NB4 (cell line): ENCODE data around the gene PGA3.
"Not testable (repeated sequence)": the region's sequence is repeated elsewhere in the genome, so short reads cannot be mapped to it uniquely, and the experiment has no call there.

Source experiments
- DNase-seq: peaks from one replicate; pipeline ENCODE4 v3.0.0; 2010; ENCODE audit warnings: low read depth
- H3K4me3 ChIP-seq: one replicate; pipeline ENCODE4 v1.5.1; 2011; ENCODE audit warnings: mild to moderate bottlenecking, low read depth, low read length, moderate library complexity
- CTCF ChIP-seq: IDR thresholded peaks from one replicate; pipeline ENCODE4 v1.5.1; 2012; ENCODE audit warnings: low read depth, low read length
- MYC ChIP-seq: IDR thresholded peaks from 2 replicates; pipeline ENCODE4 v1.6.1; 2011; ENCODE audit warnings: low read depth, low read length
- POLR2A ChIP-seq: IDR thresholded peaks from 2 replicates; pipeline ENCODE4 v1.6.1; 2011; ENCODE audit warnings: mild to moderate bottlenecking; ENCODE audit not compliant: insufficient read length; ENCODE audit errors: extremely low read depth
- TF ChIP-seq, protein P1 (sequence below): IDR thresholded peaks from 2 replicates; pipeline ENCODE4 v1.6.1; 2011; ENCODE audit warnings: low read depth, low read length

The PGA3 gene

DNA sequence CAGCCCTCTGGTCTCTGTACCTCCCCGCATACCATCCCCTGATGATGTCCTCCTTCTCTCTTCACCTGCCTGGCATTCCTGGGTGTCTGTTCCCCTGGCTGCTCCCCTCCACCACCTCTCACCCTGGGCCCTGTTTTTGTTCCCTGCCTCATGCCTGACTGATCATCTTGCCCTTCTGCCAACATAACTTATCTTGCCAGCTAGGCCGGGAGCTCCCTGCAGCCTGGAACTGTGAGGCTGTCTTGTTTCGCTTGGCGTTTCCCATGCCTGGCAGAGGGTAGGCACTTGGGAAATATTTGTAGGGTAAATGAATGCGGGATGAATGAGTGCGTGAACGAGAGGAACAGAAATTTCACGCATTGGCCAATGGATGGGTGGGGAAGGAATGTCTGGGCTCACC, 45.9 kb downstream of the PGA3 start:
- not testable (repeated sequence) for H3K4me3 ChIP-seq, DNase-seq

GRCh38 chr11:61250796-61251765, 47.8 kb downstream of the PGA3 start:
- DNase-seq, H3K4me3 ChIP-seq: not testable (repeated sequence)

GRCh38 chr11:61252332-61252731, 49.0 kb downstream of the PGA3 start:
- DNase-seq, H3K4me3 ChIP-seq: not testable (repeated sequence)

DNA sequence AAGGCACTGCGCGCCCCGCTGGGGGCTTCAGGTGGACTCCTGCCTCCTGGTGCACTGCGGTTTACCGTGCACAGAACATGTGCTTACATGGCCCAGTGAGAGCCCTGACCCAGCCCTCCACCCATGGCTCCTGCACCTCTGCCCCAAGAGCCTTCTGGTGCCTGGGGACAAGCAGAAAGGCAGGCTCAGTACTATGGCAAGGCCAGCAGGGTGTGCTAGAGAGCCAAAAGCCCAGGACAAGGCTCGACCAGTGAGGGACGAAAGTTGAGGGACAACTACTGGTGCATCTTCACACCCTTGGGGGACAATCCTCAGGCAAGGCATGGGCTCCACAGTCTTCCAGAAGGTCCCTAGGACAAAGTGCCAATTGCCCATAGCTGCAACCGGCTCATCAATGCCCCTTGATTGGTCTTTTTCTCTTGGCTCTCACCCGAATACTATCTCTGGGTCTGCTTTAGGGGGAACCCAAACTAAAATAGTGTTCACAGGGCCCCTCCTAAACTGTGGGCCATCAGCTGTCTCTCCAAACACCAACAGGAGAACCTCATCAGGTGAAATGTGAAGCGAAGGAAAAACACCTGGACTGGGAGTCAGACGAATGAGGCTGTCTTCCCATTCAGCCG, 51.2 kb downstream of the PGA3 start:
- H3K4me3 ChIP-seq = no peak overlapping the region
- TF ChIP-seq CTCF (peak; percentile 93), MYC (no peak), POLR2A (no peak)
- TF ChIP-seq, protein P1, sequence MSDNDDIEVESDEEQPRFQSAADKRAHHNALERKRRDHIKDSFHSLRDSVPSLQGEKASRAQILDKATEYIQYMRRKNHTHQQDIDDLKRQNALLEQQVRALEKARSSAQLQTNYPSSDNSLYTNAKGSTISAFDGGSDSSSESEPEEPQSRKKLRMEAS = peak; percentile 25; the same call in 1 of the 2 replicates
- peak; percentile 75 for DNase-seq

GRCh38 chr11:61256710-61257482, 53.6 kb downstream of the PGA3 start:
- no peak overlapping the region for H3K4me3 ChIP-seq
- DNase-seq = peak; percentile 25
- TF ChIP-seq POLR2A (no peak), MYC (no peak), CTCF (no peak)
- TF ChIP-seq, protein P1 = no peak

DNA sequence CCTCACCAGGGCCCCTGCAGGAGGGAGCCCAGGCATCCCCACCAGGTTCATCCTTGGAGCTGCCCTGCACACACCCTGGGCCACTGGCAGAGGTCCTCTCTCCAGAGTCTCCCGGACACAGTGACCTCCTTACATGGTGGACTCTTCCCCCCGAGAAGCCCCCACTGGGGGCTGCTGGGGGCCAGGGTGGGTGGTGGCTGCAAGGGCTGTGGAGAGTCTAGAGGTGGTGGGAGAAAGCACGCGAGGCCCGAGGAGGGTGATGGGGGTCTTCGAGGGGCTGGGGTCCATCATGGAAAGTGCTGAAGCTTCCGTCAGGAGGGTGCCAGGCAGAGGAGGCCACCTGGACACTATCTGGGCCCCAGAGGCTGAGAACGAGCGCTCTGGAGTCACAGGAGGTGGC, 55.2 kb downstream of the PGA3 start:
- TF ChIP-seq POLR2A = no peak
- no peak for TF ChIP-seq CTCF
- TF ChIP-seq, protein P1 = no peak
- TF ChIP-seq MYC = no peak
- no peak overlapping the region for H3K4me3 ChIP-seq
- DNase-seq = no peak

GRCh38 chr11:61259363-61259762, 56.0 kb downstream of the PGA3 start:
- TF ChIP-seq CTCF (no peak), MYC (no peak), POLR2A (no peak)
- TF ChIP-seq, protein P1 = no peak
- H3K4me3 ChIP-seq = no peak overlapping the region
- DNase-seq = no peak
